HL-60 (cell line): Measurements from ENCODE around the gene ZNF423.

Experiments used
- DNase-seq, 2 experiments: peaks; one replicate each; pipeline ENCODE4 v3.0.0-alpha.2; 2010 to 2020; ENCODE audit warnings: low read depth in 1 of 2, low spot score in 1 of 2
- H3K27ac ChIP-seq: fragments of 250-450 bp; sonication (Bioruptor Pico); replicated peaks from 2 replicates; pipeline ENCODE4 v1.5.1; 2020; ENCODE audit warnings: mild to moderate bottlenecking, moderate library complexity
- H3K27me3 ChIP-seq: fragments of 250-450 bp; sonication (Bioruptor Pico); 2 replicates; pipeline ENCODE4 v1.5.1; 2021; ENCODE audit warnings: mild to moderate bottlenecking, moderate library complexity; ENCODE audit not compliant: insufficient read depth, poor library complexity, severe bottlenecking
- H3K4me3 ChIP-seq: replicated peaks from 2 replicates; pipeline ENCODE4 v1.5.1; 2011; ENCODE audit warnings: mild to moderate bottlenecking, control low read depth, low read length; ENCODE audit not compliant: insufficient read depth
- GABPA ChIP-seq: IDR thresholded peaks from 2 replicates; pipeline ENCODE4 v1.6.1; 2012; ENCODE audit warnings: low read depth
- POLR2AphosphoS5 ChIP-seq: IDR thresholded peaks from 2 replicates; pipeline ENCODE4 v1.6.1; 2012; ENCODE audit warnings: low read depth
- SPI1 ChIP-seq: IDR thresholded peaks from 2 replicates; pipeline ENCODE4 v1.6.1; 2012; ENCODE audit warnings: low read depth, mild to moderate bottlenecking, borderline replicate concordance
- TF ChIP-seq, protein P1 (sequence below): IDR thresholded peaks from one replicate; pipeline ENCODE4 v1.5.1; 2011; ENCODE audit warnings: low read length, control low read depth, inconsistent platforms; ENCODE audit not compliant: insufficient read depth
- TF ChIP-seq, protein P2 (sequence below): IDR thresholded peaks from 2 replicates; pipeline ENCODE4 v1.6.1; 2012; ENCODE audit warnings: low read depth; ENCODE audit not compliant: insufficient replicate concordance

ZNF423 gene

DNA sequence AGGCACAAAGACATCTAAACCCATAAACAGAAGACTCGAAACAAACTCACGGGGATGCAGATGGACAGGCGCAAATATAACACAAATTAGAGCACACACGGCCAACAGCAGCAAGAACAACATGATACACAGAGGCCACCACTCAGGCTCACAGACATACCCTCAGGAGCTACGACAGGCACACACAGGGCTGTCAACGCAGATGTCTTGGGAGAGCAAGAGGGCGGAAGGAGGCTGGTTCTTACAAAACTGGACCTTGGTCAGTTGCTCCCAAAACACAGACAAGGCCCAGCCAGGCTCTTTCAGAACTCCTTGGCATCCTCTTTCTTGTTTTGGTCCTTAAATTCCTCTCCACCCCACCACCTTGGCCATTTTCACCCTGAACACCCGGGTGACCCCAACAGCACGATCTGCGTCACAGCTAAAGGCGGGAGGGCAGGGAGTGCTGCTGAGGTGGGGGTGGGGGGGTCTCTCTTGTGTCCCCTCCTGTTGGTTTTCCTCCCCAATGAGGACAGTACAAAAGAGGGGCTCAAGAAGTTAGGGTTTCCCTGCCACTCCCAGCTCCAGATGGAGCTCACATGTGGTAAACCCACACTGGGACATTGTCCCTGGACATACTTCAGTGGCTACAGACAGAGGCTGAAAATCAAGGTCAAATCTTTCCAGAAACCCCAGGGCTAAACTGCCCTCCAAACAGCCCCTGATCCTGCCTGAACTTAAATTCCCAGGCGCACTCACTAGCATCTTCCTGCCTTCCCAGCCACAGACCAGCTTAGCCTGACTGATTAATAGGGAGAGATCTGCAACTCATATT is 261.0 kb downstream of the ZNF423 start:
- no peaks in the 10 kb centered on the region for H3K27me3 ChIP-seq
- no peak for DNase-seq
- TF ChIP-seq, protein P1, sequence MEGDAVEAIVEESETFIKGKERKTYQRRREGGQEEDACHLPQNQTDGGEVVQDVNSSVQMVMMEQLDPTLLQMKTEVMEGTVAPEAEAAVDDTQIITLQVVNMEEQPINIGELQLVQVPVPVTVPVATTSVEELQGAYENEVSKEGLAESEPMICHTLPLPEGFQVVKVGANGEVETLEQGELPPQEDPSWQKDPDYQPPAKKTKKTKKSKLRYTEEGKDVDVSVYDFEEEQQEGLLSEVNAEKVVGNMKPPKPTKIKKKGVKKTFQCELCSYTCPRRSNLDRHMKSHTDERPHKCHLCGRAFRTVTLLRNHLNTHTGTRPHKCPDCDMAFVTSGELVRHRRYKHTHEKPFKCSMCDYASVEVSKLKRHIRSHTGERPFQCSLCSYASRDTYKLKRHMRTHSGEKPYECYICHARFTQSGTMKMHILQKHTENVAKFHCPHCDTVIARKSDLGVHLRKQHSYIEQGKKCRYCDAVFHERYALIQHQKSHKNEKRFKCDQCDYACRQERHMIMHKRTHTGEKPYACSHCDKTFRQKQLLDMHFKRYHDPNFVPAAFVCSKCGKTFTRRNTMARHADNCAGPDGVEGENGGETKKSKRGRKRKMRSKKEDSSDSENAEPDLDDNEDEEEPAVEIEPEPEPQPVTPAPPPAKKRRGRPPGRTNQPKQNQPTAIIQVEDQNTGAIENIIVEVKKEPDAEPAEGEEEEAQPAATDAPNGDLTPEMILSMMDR = no peak
- TF ChIP-seq SPI1 (no peak), GABPA (no peak), POLR2AphosphoS5 (no peak)
- TF ChIP-seq, protein P2, sequence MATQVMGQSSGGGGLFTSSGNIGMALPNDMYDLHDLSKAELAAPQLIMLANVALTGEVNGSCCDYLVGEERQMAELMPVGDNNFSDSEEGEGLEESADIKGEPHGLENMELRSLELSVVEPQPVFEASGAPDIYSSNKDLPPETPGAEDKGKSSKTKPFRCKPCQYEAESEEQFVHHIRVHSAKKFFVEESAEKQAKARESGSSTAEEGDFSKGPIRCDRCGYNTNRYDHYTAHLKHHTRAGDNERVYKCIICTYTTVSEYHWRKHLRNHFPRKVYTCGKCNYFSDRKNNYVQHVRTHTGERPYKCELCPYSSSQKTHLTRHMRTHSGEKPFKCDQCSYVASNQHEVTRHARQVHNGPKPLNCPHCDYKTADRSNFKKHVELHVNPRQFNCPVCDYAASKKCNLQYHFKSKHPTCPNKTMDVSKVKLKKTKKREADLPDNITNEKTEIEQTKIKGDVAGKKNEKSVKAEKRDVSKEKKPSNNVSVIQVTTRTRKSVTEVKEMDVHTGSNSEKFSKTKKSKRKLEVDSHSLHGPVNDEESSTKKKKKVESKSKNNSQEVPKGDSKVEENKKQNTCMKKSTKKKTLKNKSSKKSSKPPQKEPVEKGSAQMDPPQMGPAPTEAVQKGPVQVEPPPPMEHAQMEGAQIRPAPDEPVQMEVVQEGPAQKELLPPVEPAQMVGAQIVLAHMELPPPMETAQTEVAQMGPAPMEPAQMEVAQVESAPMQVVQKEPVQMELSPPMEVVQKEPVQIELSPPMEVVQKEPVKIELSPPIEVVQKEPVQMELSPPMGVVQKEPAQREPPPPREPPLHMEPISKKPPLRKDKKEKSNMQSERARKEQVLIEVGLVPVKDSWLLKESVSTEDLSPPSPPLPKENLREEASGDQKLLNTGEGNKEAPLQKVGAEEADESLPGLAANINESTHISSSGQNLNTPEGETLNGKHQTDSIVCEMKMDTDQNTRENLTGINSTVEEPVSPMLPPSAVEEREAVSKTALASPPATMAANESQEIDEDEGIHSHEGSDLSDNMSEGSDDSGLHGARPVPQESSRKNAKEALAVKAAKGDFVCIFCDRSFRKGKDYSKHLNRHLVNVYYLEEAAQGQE = no peak
- no peak overlapping the region for H3K4me3 ChIP-seq
- no peak overlapping the region for H3K27ac ChIP-seq

DNA sequence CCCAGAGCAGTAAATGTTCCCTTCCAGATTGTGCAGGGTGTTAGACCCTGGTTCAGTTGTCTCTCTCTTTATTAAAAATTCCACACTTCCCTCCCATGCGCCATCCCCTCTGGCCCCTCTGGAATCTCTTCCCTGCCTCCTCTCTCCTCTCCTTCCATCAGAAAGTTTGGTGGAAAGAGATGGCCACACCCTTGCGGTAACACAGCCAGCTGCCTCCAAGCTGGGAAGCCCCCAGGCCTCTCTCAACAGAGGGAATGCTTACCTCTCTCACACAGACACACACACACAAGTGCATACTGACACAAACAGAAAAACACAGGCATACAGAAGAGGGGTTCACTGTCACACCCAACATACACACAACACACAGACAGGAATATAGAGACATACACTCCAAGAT is 261.8 kb downstream of the ZNF423 start:
- Histone ChIP-seq H3K27ac (no peak overlapping the region), H3K4me3 (no peak overlapping the region), H3K27me3 (no peaks in the 10 kb centered on the region)
- TF ChIP-seq SPI1 (no peak), GABPA (no peak)
- TF ChIP-seq, protein P1 = no peak
- no peak for DNase-seq

DNA sequence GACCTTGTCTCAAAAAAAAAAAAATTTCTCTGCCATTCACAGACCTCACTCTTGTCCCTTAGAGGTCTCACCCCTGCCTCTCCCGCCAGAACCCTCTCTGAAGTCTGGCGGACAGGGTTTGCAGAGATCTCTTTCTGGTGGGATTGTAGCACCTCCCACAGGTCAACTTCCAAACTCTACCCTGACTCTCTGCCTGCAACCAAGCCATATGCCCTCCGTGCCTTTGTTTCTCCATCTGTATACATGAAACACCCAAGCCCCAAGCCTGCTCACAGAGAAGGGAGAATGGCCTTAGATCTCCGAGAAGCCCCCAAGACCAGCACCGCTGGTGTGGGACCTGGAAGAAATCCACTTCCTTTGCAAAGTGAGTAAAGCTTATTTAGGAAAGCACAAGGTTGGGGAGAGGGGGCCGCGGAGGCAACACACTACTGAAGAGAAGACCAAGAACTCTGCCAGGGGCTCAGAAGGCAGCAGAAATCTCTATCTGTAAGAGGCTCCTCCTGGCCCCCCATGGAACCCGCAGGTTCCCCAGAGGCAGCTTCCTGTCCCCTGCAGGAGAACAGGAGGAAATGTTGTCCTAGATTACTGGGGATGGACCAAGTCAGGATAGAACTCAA is 262.4 kb downstream of the ZNF423 start:
- no peak overlapping the region for H3K27ac ChIP-seq
- no peak for DNase-seq
- TF ChIP-seq, protein P2 = no peak
- no peak for TF ChIP-seq POLR2AphosphoS5
- TF ChIP-seq, protein P1 = no peak

More for the DNA sequence above, 262.4 kb downstream of the ZNF423 start:
- Histone ChIP-seq H3K27me3 (no peaks in the 10 kb centered on the region), H3K4me3 (no peak overlapping the region)
